Stimulated activated CD8-positive, alpha-beta memory T cell treated with anti-CD3 and anti-CD28 coated beads, Interleukin-4, amount 100 ng/mL, for 48 hours (primary cell): ENCODE results near the gene GTF2H3.
A peak's percentile ranks its signal among the peaks of the same experiment; 100 is the strongest.
"Not testable (repeated sequence)": the region's sequence is repeated elsewhere in the genome, so short reads cannot be mapped to it uniquely, and the experiment has no call there.

Source experiments
- DNase-seq: peaks from one replicate; pipeline ENCODE4 v3.0.0-alpha.2; 2020

Gene GTF2H3

DNA sequence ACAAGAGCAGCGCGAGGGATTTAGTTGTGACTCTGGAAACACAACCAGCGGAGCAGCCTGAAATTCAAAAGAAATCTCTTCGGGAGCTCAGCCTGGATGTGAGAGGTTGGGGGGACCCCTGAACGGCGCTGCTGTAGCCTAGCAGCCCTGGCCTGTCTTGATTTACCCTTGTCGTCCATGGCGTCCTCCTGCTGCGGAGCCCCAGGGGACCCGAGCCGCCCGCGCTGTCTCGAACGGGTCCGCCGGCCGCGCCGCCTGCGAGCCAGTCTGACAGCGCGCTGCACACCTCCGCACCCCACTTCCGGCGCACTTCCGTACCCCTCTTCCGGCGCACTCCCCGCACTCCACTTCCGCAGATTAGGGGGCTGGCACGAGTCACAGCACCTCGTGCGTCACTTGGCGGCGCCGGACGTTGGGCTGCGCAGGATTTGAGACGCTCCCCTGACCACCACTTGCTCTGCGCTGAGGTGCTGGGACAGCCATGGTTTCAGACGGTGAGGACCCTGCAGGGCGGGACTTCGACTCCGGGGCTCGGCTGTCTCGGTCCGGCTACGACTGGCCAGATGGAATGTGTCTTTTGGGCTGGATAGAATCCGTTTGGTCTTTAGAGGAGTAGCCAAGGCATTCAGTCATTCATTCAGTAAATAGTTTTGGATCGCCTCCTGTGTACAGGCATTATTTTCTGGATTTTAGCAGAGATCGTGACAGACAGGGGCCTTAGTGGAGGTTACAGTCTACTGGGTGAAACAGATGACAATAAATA lies at the start of gene GTF2H3, which contains the start of gene EIF2B1:
TSS of gene GTF2H3 (plus strand) at position 451 of the 763 bp plus-strand sequence. CDS start at position 482, 31 bp downstream.
TSS of gene EIF2B1 (minus strand) at position 308 of the 763 bp plus-strand sequence. CDS start at position 179, 129 bp downstream.
- peak; percentile 98 for DNase-seq

DNA sequence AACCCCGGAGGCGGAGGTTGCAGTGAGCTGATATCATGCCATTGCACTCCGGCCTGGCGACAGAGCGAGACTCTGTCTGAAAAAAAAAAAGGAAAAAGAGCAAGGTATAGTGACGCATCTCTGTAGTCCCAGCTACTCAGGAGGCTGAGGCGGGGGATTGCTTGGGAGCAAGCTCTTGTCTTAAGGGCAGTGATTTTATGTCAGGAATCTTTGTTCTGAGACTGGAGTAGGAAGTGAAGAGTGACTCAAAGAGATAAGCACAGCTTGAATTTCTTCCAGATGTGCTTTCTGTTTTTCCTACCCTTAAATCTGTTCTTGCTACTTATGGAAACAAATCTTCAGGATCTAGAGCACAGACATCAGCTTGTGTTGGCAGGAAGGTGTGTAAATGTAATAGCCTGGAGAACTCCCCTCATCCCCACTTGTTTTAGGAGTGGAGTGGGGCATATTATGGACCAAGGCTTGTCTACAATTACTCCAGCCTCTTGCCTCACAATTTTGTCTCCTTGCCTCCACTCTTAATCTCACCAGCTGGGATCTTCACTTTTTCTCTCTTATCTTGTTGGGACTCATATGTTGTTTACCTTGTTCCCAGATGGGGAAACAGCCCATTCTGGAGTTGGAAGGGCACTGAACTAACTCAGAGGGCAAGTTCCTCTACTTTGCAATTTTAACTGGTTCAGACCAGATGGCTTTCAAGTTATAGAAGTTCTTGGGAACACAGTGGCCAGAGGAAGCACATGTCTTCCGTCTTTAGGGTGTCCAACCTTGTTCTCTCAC lies 41.7 kb upstream of the GTF2H3 start:
- no peak for DNase-seq

DNA sequence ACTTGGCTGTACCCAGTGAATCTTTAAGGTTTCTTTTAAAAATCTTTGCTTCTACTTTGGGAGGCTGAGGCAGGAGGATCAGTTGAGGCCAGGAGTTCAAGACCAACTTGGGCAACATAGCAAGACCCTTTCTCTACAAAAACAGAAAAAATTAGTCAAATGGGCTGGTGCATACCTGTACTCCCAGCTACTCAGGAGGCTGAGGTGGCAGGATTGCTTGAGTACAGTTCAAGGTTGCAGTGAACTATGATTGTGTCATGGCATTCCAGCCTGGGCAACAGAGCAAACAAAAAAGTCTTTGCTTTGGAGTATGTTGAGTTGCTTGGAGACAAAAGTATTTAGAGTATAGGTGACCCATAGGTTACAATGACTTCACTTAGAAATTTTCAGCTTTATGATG lies 37.9 kb upstream of the GTF2H3 start:
- DNase-seq = no peak

DNA sequence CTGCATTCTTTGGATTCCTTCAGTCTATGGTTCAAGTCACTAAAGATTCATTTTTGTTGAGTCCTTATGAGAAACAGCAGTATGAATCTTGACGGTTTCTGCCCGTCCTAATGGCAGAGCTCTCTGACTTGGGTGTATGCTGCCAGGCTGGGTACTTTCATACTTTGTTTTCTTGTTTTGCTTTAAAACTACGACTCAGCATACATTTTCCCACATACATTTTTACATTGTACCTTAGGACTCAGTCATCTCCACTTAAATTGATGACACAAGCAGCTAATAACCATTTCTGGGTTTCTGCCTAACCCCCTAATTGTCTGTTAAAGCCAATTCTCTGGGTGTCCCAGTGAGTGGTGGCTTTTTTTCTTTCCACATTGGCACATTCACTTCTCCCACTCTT lies 36.5 kb upstream of the GTF2H3 start:
- DNase-seq = no peak

DNA sequence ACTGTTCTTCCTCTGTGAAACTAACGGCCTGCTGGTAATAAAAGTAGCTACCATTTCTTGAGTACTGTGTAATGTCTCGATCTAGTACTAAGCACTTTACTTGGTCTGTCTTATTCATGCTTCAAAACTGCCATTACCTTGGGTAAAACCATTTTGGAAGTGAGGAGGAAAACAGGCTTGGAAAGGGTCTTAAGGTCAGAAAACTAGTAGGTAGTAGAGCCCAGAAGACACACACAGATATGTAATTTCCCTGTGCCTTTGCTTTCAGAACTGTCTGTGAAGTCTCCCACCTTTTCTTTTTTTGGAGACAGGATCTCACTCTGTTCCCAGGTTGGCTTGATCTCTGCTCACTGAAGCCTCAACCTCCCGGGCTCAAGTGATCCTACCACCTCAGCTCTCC lies 35.1 kb upstream of the GTF2H3 start:
- no peak for DNase-seq

DNA sequence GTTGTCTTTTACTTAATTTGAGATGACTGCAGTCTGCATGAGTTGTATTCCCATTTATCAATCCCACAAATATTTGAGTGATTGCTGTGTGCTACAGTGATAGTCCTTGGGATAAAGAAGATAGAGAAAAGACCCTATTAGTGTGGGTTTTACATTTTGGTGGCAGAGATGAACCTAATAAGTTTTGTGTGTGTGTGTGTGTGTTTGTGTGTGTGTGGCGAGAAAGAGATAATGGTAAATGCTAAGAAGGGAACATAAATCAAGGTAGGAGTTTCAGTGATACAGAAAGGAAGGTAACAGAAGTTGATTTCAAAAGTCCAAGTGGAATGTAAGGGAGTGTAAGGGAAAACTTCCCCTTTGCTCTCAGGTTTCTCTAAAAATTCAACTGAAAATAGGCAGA lies 34.3 kb upstream of the GTF2H3 start:
- no peak for DNase-seq

DNA sequence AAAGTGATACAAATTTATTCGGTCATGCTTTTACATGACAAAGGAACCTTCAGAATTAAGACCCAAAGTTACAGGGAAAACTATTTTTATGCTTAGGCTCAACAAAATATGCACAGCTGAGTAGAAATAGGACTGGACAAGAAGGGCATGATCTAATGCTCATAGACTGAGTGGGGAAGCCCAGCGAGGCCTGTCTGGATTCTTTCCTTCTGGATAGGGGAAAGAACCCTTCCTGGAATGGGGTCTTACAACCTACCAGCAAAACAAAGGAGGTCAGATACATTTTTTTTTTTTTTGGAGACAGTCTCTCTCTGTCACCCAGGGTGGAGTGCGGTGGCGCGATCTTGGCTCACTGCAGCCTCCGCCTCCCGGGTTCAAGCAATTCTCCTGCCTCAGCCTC lies 33.9 kb upstream of the GTF2H3 start:
- DNase-seq = no peak

DNA sequence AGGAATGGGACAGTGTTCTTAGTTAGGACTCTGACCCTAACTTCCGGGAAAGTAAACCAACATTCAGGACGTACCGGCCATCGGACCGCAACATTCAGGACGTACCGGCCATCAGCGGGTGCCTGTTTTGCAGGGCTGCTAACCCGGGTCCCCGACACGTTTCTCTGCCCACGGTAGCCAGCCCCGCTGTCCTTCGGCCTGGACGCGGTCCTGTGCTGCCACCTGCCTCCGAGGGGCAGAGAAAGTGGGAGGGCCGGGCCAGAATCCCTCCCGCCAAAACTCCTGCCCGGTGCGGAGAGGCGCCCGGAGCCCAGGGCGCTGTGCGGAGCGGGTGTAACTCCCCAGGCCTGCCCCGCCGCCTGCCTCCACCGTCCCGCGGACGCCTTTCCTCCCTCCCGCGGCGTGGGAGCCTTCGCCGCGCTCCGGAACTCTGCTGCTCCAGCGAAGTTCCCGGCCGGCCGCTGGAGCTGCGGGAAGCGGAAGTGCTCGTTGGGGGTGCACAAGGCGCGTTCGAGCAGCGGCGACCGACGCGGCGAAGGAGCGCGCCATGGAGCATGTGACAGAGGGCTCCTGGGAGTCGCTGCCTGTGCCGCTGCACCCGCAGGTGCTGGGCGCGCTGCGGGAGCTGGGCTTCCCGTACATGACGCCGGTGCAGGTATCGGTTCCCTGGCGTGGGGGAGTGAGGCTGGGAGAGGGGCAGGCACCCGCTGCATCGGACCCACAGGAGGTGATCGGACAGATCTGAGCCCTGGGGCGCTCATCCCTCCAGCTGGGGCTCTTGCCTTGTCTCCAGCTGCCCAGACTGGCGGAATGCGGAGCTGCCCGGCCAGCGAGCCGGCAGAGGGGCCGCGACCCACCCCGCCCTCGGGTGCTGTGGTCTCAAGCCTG lies 31.8 kb upstream of the GTF2H3 start, which contains the start of gene DDX55:
TSS of gene DDX55 (plus strand) at position 498 of the 888 bp plus-strand sequence. CDS start at position 548, 50 bp downstream.
- DNase-seq = peak; percentile 87

DNA sequence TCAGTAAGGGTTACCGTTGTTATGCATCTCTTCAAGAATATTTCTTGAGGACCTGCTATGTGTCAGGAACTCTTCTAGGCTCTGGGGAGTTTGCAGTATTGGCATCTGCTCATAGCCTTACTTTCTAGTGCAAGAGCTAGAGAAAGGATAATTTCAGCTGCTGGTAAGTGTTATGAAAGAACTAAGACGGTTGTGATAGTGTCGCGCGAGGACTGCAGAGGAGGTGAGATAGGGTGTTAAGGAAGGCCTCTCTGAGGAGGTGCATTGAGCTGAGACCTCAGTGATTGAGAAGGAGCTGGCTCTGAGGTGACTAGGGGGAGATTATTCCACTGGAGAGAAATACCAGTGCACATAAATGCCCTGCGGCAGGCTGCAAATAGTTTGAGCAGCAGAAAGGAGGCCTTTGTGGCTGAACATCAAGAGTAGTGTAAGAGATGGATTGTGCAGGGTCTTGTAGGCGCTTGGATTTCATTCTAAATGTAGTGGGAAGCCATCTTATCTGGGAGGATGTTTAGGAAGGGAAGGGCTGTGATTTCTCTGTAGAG lies 30.9 kb upstream of the GTF2H3 start:
- no peak for DNase-seq

DNA sequence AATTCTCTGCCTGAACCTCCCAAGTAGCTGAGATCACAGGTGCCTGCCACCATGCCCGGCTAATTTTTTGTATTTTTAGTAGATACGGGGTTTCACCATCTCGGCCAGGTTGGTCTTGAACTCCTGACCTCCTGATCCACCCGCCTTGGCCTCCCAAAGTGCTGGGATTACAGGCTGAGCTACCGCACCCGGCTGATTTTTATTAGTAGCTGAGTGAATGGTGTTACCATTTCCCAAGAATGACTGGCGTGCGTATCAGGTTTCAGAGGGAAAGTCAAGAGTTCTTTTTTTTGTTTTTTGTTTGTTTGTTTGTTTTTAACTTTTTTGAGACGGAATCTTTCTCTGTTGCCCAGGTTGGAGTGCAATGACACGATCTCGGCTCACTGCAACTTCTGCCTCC lies 30.1 kb upstream of the GTF2H3 start:
- DNase-seq = not testable (repeated sequence)

DNA sequence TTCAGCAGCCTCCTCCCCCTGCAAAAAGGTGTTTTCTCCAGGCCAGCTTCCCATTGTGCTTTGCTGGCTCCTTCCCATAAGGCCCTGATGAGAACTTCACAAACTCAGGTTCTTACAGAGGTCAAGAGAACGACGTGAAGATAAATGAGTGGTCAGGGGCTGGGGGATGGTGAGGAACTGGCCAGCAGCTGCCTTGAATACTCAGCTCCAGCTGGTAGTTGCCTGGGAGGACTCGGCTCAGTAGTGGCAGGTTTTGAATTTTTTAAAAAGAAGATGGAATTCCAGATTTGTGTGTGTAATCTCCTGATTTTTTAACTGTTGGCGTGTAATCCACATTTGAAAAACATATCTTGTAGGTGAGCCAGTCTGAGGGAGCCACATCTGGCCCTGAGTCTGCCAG lies 25.9 kb upstream of the GTF2H3 start:
- DNase-seq = no peak

DNA sequence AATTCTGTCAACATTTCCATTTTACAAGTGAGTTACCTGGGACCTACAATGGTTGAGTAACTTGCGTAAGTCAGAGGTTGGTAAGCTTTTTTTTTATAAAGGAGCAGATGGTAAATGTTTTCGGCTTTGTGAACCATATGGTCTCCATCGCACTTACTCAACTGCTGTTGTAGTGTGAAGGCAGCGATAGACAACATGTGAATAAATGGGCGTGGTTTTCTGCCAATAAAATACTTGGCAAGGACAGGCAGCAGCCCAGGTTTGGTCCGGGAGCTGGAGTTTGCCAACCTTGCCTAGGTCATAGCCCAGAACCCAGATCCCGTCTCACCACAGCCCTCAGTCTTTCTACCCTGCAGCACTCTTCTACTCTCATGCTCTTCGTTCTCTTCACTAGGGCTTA lies 25.4 kb upstream of the GTF2H3 start:
- DNase-seq = no peak

DNA sequence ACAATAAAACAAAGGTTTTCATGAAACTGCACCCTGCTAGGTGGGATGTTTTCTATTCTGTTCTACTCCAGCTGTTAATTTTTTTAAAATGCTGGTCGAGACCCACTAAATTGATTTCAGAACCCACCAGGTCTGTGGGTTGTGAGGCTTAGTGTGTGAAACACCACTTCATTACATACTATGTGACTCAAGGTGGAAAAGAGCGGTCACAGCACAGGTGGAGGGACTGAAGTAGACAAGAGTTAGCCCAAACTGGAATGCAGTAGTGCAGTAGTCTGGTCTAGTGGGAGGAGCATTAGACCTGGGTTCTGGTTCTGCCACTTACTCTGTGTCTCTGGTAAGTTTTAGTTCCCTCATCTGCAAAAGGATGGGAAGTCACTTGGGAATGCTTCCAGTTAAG lies 19.5 kb upstream of the GTF2H3 start:
- DNase-seq = no peak

DNA sequence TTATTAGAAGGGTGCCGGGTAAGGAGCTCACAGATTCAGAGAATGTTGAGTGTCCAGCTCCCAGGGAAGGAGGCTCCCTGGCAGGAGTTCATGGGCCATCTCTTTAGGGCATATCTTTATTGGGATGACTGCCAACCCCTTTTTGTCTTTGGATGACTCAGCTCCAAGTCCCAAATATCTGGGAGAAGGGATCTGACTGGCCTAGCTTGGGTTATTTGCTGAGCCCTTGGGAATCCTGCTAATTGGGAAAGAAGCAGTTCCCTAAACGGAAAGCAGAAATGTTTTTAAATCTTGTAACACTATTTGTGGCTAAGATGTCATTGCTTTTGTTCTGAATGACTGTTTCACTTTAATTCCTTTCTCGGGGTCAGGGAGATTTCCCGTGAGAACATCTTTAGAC lies 19.1 kb upstream of the GTF2H3 start:
- DNase-seq = no peak

DNA sequence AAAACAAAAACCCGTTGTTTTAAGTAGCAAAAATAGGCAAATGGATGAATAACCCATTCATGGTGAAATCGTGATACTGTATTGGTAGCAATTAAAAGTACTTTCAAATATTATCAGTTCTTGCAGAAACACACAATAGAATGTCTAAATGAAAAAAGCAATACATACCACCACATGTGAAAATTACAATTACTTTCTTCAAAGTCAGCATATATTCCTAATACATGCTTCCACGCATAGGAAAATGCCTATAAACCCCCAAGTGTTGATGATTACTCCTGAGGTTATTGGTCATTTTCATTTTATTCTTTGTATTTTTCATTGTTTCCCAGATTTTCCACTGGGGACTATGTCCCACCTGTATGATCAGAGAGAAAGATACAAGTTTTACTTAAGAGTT lies 16.5 kb upstream of the GTF2H3 start:
- DNase-seq = no peak

DNA sequence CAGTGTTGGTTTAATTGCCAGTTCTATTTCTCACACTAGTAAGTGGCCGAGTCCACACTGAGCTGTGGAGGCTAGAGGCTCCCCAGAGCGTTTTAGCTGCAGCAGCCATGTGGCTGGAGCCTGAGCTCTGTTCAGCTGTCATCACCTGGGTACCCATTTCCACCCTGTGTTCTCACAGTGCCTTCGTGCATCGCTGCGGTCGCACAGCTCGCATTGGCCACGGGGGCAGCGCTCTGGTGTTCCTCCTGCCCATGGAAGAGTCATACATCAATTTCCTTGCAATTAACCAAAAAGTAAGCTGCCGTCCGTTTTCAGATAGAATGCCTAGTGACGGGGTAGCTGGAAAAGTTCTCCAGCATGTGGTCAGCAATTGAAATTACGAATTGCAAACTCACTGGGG lies 16.0 kb upstream of the GTF2H3 start:
- DNase-seq = no peak

DNA sequence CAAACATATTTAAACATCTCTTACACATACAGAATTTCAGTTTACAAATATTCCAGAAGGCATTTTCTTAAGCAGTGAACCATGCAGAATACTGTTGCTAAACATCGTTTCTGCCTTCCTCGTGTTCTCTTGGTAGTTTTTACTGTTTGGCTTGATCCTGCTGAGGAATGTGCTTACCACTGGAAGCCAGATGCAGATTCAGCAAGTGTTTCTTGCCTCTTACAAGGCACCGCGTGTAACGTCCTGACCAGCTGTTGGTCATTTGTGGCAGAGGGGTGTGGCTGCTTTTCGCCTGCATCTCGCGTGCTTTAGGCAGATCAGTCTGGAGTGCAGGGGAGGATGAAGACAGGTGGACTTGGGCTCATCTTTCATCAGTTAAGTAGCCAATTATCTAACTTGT lies 12.5 kb upstream of the GTF2H3 start:
- DNase-seq = no peak

DNA sequence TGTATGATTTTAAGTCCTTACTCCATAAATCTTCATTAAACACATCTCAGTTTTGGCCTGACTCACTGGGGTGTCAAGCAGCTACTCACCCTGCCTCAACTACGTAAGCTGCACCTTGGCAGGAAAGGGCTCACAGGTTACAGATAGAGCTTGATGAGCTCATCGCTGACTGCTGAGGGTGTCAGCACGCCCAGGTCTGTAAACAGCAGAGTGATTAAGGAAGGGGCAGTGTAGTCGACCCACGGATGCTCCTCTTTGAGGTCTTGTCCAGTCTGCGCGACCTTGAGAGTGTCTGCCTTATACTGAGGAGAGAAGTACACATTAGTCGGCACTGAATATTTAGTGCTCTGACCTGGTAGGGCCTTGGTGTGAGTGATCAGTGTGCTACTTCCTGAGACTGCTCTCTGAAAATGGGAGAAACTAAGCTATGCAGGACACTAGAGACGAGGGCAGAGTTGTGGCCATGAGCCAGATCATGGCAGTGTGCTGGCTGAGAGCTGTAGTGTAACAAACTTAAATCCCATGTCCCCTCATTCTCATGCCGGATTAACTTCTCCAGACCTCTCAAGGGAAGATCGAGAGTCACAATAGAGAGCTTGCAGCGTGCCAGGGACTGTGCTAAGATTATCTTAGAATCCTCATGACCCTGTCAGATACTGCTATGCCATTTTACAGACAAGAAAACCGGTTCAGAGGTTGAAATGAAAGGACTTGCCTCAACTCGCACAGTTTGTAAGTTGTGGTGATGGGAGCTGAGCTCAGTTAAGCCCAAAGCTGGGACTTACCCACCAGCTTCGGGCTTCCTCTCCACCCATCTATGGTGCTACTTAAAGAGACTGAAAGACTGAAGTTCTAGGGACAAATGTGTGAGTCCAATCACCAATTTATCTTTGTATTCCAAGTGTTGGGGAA lies 11.8 kb upstream of the GTF2H3 start:
- DNase-seq = peak; percentile 32

DNA sequence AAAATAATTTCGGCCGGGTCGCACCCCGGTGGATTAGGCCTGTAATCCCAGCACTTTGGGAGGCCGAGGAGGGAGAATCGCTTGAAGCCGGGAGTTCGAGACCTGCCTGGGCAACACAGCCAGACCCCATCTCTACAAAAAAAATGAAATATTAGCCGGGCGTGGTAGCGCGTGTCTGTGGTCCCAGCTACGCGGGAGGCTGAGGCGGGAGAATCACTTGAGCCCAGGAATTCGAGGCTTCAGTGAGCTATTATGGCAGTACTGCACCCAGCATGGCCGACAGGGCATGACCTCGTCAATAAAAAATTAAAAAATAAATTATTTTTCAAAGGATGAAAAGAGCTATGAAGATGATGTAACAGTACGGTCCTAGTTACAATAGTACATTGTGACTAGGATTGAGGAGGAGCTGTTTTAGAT lies 523 bp downstream of the GTF2H3 start:
- DNase-seq = no peak

DNA sequence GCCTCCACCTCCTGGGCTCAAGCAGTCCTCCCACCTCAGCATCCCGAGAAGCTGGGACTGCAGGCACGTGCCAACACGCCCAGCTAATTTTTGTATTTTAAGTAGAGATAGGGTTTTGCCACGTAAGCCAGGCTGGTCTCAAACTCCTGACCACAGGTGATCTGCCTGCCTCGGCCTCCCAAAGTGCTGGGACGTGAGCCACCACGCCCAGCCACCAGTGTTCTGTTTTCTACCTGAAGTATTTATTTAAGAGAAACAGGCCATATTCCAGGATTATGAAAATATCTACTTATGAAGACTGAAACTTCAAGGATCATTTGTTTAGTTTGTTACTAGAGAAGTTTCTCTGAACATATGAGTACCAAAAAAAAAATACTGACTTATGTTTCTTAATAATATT lies 10.3 kb downstream of the GTF2H3 start:
- no peak for DNase-seq

DNA sequence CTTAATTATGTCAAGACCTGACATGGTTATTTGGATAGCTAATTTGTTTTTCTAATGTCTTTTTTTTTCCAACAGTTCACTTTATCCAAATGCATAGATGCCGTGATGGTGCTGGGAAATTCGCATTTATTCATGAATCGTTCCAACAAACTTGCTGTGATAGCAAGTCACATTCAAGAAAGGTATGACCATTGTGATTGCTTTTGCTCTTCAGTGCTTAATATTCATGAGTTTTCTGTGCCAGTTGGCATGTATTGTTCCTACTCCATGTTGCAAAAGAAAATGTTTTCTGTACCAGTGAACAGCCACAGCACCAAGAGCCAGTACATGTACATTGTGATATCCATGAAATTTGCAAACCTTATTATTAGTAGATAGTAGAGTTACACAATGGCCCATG lies 11.8 kb downstream of the GTF2H3 start:
- no peak for DNase-seq

DNA sequence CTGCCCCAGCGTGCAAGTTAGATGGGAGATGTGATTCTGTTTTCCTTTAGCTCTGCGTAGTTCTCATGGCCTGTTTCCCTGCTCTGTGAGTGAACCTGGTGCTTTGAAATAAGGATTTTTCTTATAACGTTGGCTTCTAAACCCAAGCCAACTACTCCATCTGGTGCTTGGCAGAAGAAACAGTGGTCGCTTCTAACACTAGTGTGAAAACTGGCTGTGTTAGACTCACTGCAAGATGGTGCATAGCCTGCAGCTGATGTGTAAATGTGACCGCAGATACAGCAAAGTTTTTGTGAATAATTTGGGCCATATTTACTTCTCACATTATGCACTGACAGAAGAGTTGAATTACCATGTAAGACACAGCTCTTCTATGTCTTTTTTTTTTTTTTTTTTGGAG lies 12.2 kb downstream of the GTF2H3 start:
- no peak for DNase-seq
